ENCODE results near the gene PRKACA.

PRKACA gene

GRCh38 chr19:14112051-14112808 is 5.3 kb downstream of the PRKACA start:
- no peak for DNase-seq (ENCODE audit: low read depth)

GRCh38 chr19:14111486-14111885 is 6.1 kb downstream of the PRKACA start:
- H3K4me3 ChIP-seq (ENCODE audit: low read depth, low read length) = no peak overlapping the region
- no peak for TF ChIP-seq CTCF (conservative IDR thresholded peaks at IDR 0.05; ENCODE audit: low read depth, low read length)
- no peak for DNase-seq (ENCODE audit: low read depth)

More at GRCh38 chr19:14112051-14112808, 5.3 kb downstream of the PRKACA start:
- H3K4me3 ChIP-seq (ENCODE audit: low read depth, low read length) = peak overlapping the region; percentile 27
- no peak for TF ChIP-seq CTCF (conservative IDR thresholded peaks at IDR 0.05; ENCODE audit: low read depth, low read length)

- no peak for DNase-seq (ENCODE audit: low read depth)
- no peak for TF ChIP-seq CTCF (conservative IDR thresholded peaks at IDR 0.05; ENCODE audit: low read depth, low read length)
- H3K4me3 ChIP-seq (ENCODE audit: low read depth, low read length) = no peak overlapping the region
Observed at GRCh38 chr19:14110650-14111049, 6.9 kb downstream of the PRKACA start.

GRCh38 chr19:14107581-14108461 is 9.7 kb downstream of the PRKACA start:
- no peak for TF ChIP-seq CTCF (conservative IDR thresholded peaks at IDR 0.05; ENCODE audit: low read depth, low read length)
- DNase-seq (ENCODE audit: low read depth) = no peak
- H3K4me3 ChIP-seq (ENCODE audit: low read depth, low read length) = no peak overlapping the region

GRCh38 chr19:14106840-14107239 is 10.7 kb downstream of the PRKACA start:
- TF ChIP-seq CTCF (conservative IDR thresholded peaks at IDR 0.05; ENCODE audit: low read depth, low read length) = no peak
- DNase-seq (ENCODE audit: low read depth) = no peak
- H3K4me3 ChIP-seq (ENCODE audit: low read depth, low read length) = no peak overlapping the region

- DNase-seq (ENCODE audit: low read depth) = no peak
- no peak for TF ChIP-seq CTCF (conservative IDR thresholded peaks at IDR 0.05; ENCODE audit: low read depth, low read length)
- H3K4me3 ChIP-seq (ENCODE audit: low read depth, low read length) = no peak overlapping the region
Observed at GRCh38 chr19:14105680-14106079, 11.9 kb downstream of the PRKACA start.
